Measurements from ENCODE around the gene C16orf54.
"Not testable (repeated sequence)": the region's sequence is repeated elsewhere in the genome, so short reads cannot be mapped to it uniquely, and the experiment has no call there.

Gene C16orf54

GRCh38 chr16:29699324-29700219 lies 46.2 kb downstream of the C16orf54 start:
- Histone ChIP-seq H3K36me3 (ENCODE audit: insufficient read depth, low read length) (no peaks in the 10 kb centered on the region; the same call in 1 of the 2 replicates), H3K9me3 (ENCODE audit: low read depth, low read length) (no peaks in the 10 kb centered on the region), H3K4me3 (no peak overlapping the region), H3K9ac (ENCODE audit: insufficient read length) (no peak overlapping the region), H3K27ac (no peak overlapping the region)
- no peak for DNase-seq (ENCODE audit: low read depth, low spot score)
- no peak for TF ChIP-seq EZH2 (IDR thresholded peaks at IDR 0.05)
- no peak for TF ChIP-seq POLR2AphosphoS5 (IDR thresholded peaks at IDR 0.05; ENCODE audit: borderline replicate concordance, low read depth, low read length)
- no peak for TF ChIP-seq FOXP2 (optimal IDR thresholded peaks at IDR 0.05; ENCODE audit: control extremely low read depth, extremely low read length, insufficient read depth)

- no peaks in the 10 kb centered on the region; the same call in 1 of the 2 replicates for H3K36me3 ChIP-seq (ENCODE audit: insufficient read depth, low read length)
- DNase-seq (ENCODE audit: low read depth, low spot score), result no peak
- no peaks in the 10 kb centered on the region for H3K9me3 ChIP-seq (ENCODE audit: low read depth, low read length)
- H3K9ac ChIP-seq (ENCODE audit: insufficient read length), result no peak overlapping the region
- TF ChIP-seq POLR2AphosphoS5 (IDR thresholded peaks at IDR 0.05; ENCODE audit: borderline replicate concordance, low read depth, low read length) (no peak), EZH2 (IDR thresholded peaks at IDR 0.05) (no peak), FOXP2 (optimal IDR thresholded peaks at IDR 0.05; ENCODE audit: control extremely low read depth, extremely low read length, insufficient read depth) (no peak)
- no peak overlapping the region for H3K4me3 ChIP-seq
- no peak overlapping the region for H3K27ac ChIP-seq
Observed at GRCh38 chr16:29698484-29699323, 47.1 kb downstream of the C16orf54 start.

GRCh38 chr16:29698042-29698441 lies 47.7 kb downstream of the C16orf54 start:
- H3K36me3 ChIP-seq (ENCODE audit: insufficient read depth, low read length), result no peaks in the 10 kb centered on the region; the same call in 1 of the 2 replicates
- no peaks in the 10 kb centered on the region for H3K9me3 ChIP-seq (ENCODE audit: low read depth, low read length)
- no peak overlapping the region for H3K27ac ChIP-seq
- no peak for TF ChIP-seq FOXP2 (optimal IDR thresholded peaks at IDR 0.05; ENCODE audit: control extremely low read depth, extremely low read length, insufficient read depth)
- no peak for TF ChIP-seq POLR2AphosphoS5 (IDR thresholded peaks at IDR 0.05; ENCODE audit: borderline replicate concordance, low read depth, low read length)
- TF ChIP-seq EZH2 (IDR thresholded peaks at IDR 0.05), result no peak
- H3K4me3 ChIP-seq, result no peak overlapping the region
- no peak overlapping the region for H3K9ac ChIP-seq (ENCODE audit: insufficient read length)
- DNase-seq (ENCODE audit: low read depth, low spot score), result no peak

GRCh38 chr16:29697391-29697790 lies 48.4 kb downstream of the C16orf54 start:
- no peak overlapping the region for H3K9ac ChIP-seq (ENCODE audit: insufficient read length)
- no peak for TF ChIP-seq EZH2 (IDR thresholded peaks at IDR 0.05)
- no peak for TF ChIP-seq FOXP2 (optimal IDR thresholded peaks at IDR 0.05; ENCODE audit: control extremely low read depth, extremely low read length, insufficient read depth)
- TF ChIP-seq POLR2AphosphoS5 (IDR thresholded peaks at IDR 0.05; ENCODE audit: borderline replicate concordance, low read depth, low read length), result no peak
- no peak overlapping the region for H3K4me3 ChIP-seq
- no peaks in the 10 kb centered on the region; the same call in 1 of the 2 replicates for H3K36me3 ChIP-seq (ENCODE audit: insufficient read depth, low read length)
- H3K27ac ChIP-seq, result no peak overlapping the region
- no peaks in the 10 kb centered on the region for H3K9me3 ChIP-seq (ENCODE audit: low read depth, low read length)
- no peak for DNase-seq (ENCODE audit: low read depth, low spot score)

GRCh38 chr16:29696881-29697331 lies 48.9 kb downstream of the C16orf54 start:
- H3K9ac ChIP-seq (ENCODE audit: insufficient read length), result no peak overlapping the region
- H3K9me3 ChIP-seq (ENCODE audit: low read depth, low read length), result no peaks in the 10 kb centered on the region

GRCh38 chr16:29695675-29696074 lies 50.1 kb downstream of the C16orf54 start:
- H3K27ac ChIP-seq; DNase-seq (ENCODE audit: low read depth, low spot score); H3K9ac ChIP-seq (ENCODE audit: insufficient read length); H3K4me3 ChIP-seq; H3K9me3 ChIP-seq (ENCODE audit: low read depth, low read length); H3K36me3 ChIP-seq (ENCODE audit: insufficient read depth, low read length): not testable (repeated sequence)

More at GRCh38 chr16:29696881-29697331, 48.9 kb downstream of the C16orf54 start:
- no peak for TF ChIP-seq POLR2AphosphoS5 (IDR thresholded peaks at IDR 0.05; ENCODE audit: borderline replicate concordance, low read depth, low read length)
- TF ChIP-seq EZH2 (IDR thresholded peaks at IDR 0.05), result no peak
- no peak for TF ChIP-seq FOXP2 (optimal IDR thresholded peaks at IDR 0.05; ENCODE audit: control extremely low read depth, extremely low read length, insufficient read depth)
- no peak for DNase-seq (ENCODE audit: low read depth, low spot score)
- H3K36me3 ChIP-seq (ENCODE audit: insufficient read depth, low read length), result no peaks in the 10 kb centered on the region; the same call in 1 of the 2 replicates
- H3K4me3 ChIP-seq, result no peak overlapping the region
- no peak overlapping the region for H3K27ac ChIP-seq

- no peak overlapping the region for H3K27ac ChIP-seq
- no peak overlapping the region for H3K9ac ChIP-seq (ENCODE audit: insufficient read length)
- H3K36me3 ChIP-seq (ENCODE audit: insufficient read depth, low read length), result no peaks in the 10 kb centered on the region; the same call in 1 of the 2 replicates
- H3K4me3 ChIP-seq, result no peak overlapping the region
- DNase-seq (ENCODE audit: low read depth, low spot score), result no peak
- no peak for TF ChIP-seq EZH2 (IDR thresholded peaks at IDR 0.05)
- TF ChIP-seq POLR2AphosphoS5 (IDR thresholded peaks at IDR 0.05; ENCODE audit: borderline replicate concordance, low read depth, low read length), result no peak
- no peak for TF ChIP-seq FOXP2 (optimal IDR thresholded peaks at IDR 0.05; ENCODE audit: control extremely low read depth, extremely low read length, insufficient read depth)
- H3K9me3 ChIP-seq (ENCODE audit: low read depth, low read length), result no peaks in the 10 kb centered on the region
Observed at GRCh38 chr16:29694384-29695195, 51.2 kb downstream of the C16orf54 start.

GRCh38 chr16:29692606-29693005 lies 53.2 kb downstream of the C16orf54 start:
- not testable (repeated sequence) for H3K36me3 ChIP-seq (ENCODE audit: insufficient read depth, low read length); H3K9ac ChIP-seq (ENCODE audit: insufficient read length); H3K4me3 ChIP-seq; H3K27ac ChIP-seq; DNase-seq (ENCODE audit: low read depth, low spot score); H3K9me3 ChIP-seq (ENCODE audit: low read depth, low read length)

Data from SK-N-MC (cell line).